Measurements from ENCODE around the gene PRAMEF20.
"Not testable (repeated sequence)": the region's sequence is repeated elsewhere in the genome, so short reads cannot be mapped to it uniquely, and the experiment has no call there.

The PRAMEF20 gene

DNA sequence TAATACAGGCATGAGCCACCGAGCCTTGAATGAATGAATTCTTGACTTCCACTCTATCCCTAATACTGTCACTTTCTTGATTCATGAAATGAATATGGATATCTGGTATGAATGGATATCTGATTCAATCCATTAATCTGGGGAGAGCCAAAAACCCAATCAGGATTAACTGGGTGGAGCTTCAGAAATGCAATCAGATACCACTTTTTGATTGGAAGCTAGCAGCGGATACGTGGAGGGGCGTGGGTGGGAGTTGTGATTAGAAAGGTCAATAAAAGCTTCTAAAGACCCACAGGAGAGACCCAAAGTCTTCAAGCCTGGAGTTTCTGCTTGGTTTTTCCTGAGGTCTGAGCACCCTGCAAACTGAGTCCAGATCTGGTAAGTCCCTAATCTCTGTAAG, at the start of gene PRAMEF20:
Gene PRAMEF20, plus strand, starts transcription at position 301 of the 400 bp plus-strand sequence. CDS start 5,905 bp downstream, outside the sequence.
- H3K27ac ChIP-seq, H3K4me3 ChIP-seq: not testable (repeated sequence)

DNA sequence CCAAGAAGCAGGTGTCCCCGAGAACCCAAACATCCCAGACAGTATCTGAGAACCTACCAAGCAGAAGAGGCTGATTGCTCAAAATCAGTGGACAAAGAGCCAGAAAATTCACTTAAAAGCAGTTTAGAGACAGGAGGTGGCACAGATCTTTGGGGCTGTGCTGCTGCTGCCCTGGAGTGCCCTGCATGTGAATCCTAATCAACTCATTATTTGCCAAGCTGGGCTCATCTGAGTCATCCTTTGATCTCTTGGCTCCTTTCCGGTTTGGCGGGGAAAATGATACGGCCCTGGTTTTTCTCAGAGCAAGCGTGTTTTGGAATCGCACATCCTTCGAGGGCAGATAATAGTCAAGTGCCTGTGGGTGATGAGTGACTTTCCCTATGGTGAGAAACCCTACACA, 47.9 kb upstream of the PRAMEF20 start:
- not testable (repeated sequence) for H3K27ac ChIP-seq, H3K4me3 ChIP-seq

DNA sequence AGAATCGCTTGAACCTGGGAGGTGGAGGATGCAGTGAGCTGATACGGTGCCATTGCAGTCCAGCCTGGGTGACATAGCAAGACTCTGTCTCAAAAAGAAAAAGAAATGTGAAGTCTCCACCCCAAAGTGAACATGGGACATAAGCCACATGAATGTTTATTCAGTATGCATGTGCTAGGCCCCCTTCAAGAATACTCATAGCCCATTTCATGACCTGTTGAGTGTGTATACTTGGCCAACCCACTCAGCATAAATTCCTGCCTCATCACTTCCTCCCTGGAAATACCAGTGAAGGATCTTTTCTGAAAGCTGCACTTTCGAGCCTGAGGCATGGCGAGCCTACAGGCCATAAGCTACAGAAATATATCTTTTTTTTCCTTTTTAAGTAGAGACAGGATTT, 45.3 kb upstream of the PRAMEF20 start:
- H3K27ac ChIP-seq, H3K4me3 ChIP-seq: not testable (repeated sequence)

DNA sequence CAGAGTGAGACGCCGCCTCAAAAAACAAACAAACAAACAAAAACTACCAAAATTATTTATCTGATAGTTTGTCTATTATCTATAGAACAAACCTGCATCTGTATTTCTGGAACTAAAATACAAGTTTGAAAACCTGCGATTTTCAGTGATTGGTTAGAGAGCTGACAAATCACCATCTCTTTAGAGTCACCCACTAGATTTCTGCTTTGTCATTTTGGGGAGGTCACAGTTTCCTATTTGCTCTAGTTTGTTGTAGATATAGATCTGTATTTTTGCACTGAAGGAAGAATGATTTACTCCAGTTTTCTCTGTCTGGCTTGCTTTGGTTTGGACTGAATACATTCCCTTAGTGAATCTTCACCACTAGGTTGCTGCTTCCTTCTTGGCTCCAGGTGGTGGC, 43.7 kb upstream of the PRAMEF20 start:
- not testable (repeated sequence) for H3K4me3 ChIP-seq, H3K27ac ChIP-seq

DNA sequence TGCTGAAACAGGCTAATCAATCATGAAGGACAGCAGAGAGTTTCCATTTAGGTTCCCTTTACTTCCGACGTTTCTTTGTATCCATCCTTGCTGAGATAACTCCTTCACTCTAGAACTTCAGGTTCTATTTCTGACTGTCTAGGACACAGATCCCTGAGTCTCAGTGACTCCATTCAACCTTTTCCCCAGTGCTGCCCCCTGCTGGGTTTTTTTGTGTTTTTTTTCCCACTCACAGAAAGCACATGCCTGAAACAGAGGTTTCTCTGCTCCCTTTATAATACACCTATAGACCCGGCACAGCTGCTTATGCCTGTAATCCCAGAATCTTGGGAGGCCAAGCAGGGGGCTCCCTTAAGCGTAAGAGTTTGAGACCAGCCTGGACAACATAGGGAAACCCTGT, 41.7 kb upstream of the PRAMEF20 start:
- not testable (repeated sequence) for H3K4me3 ChIP-seq, H3K27ac ChIP-seq

DNA sequence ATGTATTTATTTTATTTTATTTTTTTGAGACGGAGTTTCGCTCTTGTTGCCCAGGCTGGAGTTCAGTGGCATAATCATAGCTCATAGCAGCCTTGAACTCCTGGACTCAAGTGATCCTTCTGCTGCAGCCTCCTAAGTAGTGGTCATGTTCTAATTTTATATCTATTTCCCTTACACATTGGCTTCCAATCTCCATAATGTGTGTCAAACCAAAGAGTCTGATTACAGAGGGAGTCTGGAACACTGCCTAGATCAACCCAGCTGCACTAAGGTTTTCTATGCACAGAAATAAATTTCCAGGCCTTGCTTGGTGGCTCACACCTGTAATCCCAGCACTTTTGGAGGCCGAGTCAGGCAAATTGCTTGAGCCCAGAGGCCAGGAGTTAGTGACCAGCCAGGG, 31.3 kb upstream of the PRAMEF20 start:
- H3K27ac ChIP-seq, result not testable (repeated sequence)

DNA sequence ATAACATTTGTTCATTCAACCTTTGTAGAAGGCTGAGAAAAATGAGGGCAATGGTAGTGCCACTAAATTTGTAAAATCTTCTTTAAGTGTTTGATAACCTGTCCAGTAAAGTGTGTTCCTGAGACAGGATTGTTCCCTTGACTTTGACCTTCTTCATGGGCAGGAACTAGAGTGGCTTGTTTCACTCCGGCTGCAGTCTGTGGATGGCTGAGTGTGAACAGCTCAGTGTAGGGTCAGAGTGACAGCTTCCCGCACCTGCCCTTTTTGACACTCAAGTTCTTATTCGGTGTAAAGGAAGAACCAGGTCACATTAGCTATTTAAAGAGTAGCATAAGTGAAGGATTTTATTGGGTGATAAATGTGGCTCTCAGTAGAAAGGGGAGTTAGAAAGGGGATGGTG, 29.9 kb upstream of the PRAMEF20 start:
- H3K27ac ChIP-seq, H3K4me3 ChIP-seq: not testable (repeated sequence)

More for the DNA sequence above, 31.3 kb upstream of the PRAMEF20 start:
- not testable (repeated sequence) for H3K4me3 ChIP-seq

DNA sequence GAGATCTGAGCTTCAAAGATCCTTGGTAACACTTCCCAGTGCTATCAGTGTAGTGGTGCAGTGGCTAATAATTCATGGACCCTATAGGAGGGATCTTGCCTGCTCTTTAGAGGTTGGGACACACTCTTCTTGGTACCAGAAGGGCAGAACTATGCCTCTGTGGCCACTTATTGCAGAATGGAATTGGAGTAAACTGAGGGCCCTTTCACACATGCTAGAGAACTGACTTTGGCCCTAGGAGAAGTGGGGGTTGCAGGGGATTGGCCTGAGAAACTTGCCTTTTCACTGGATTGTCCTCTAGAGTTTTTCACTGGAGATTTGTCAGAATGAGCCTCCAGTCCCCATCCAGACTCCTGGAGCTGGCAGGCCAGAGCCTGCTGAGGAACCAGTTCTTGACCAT, 20.9 kb upstream of the PRAMEF20 start, which contains the start of gene PRAMEF17:
Gene PRAMEF17, plus strand, starts transcription at position 301 of the 400 bp plus-strand sequence. Its CDS starts 26 bp downstream, at position 327.
- H3K27ac ChIP-seq, H3K4me3 ChIP-seq: not testable (repeated sequence)

DNA sequence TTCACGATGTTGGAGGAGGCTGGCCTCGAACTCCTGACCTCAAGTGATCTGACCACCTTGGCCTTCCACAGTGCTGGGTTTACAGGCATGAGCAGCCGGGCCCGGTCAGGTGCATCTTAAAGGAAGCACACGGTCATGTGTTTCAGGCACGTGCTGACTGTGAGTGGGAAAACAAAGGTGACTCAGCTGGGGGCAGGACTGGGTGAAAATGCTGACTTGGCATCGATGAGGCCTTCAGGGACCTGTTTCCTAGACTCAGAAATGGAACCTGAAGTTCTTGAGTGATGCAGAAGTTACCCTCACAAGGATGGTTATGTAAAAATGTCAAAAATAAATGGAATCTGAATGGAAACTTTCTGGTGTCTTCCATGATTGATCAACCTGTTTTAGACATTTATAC, 17.2 kb upstream of the PRAMEF20 start:
- H3K4me3 ChIP-seq, H3K27ac ChIP-seq: not testable (repeated sequence)

DNA sequence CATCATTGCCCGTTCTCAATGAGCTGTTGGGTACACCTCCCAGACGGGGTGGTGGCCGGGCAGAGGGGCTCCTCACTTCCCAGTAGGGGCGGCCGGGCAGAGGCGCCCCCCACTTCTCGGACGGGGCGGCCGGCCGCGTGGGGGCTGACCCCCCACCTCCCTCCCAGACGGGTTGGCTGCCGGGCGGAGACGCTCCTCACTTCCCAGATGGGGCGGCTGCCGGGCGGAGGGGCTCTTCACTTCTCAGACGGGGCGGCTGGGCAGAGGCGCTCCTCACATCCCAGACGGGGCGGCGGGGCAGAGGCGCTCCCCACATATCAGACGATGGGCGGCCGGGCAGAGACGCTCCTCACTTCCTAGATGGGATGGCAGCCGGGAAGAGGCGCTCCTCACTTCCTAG, 15.5 kb upstream of the PRAMEF20 start:
- H3K27ac ChIP-seq, result not testable (repeated sequence)

DNA sequence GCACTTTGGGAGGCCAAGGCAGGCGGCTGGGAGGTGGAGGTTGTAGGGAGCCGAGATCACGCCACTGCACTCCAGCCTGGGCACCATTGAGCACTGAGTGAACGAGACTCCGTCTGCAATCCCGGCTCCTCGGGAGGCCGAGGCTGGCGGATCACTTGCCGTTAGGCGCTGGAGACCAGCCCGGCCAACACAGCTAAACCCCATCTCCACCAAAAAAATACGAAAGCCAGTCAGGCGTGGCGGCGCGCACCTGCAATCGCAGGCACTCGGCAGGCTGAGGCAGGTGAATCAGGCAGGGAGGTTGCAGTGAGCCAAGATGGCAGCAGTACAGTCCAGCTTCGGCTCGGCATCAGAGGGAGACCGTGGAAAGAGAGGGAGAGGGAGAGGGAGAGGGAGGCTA, 14.9 kb upstream of the PRAMEF20 start:
- not testable (repeated sequence) for H3K27ac ChIP-seq, H3K4me3 ChIP-seq

More for the DNA sequence above, 15.5 kb upstream of the PRAMEF20 start:
- H3K4me3 ChIP-seq, result not testable (repeated sequence)

DNA sequence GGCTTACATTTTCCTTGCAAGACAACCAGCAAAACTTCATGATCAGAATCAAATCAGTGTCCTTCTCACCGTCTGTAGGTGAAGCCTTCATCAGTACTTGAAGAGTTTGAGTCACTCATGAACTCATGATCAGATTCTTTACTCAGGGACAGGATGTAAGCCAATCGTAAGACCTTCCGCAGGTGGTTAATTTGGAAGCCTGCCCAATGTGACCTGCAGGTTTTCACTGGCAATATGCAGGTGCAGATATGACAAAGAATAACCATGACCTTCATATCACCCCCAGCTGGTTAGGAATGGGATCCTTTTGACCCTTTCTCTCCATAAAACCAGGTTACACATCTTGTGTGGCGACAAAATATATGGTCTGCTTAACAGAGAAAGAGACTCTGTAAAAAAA, 2.4 kb upstream of the PRAMEF20 start:
- Histone ChIP-seq H3K27ac (no peak overlapping the region), H3K4me3 (no peak overlapping the region)

DNA sequence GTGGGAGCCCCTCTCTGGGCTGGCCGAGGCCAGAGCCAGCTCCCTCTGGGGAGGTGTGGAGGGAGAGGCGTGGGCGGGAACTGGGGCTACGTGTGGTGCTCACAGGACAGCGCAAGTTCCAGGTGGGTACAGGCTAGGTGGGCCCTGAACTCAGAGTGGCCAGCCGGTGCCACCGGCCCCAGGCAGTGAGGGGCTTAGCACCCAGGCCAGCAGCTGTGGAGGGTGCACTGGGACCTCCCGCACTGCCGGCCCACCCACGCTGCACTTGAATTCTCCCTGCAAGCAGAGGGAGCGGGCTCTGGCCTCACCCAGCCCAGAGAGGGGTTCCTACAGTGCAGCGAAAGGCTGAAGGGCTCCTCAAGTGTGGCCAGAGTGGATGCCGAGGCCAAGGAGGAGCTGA, 20.2 kb downstream of the PRAMEF20 start:
- H3K27ac ChIP-seq, result no peak overlapping the region
- no peak overlapping the region for H3K4me3 ChIP-seq

DNA sequence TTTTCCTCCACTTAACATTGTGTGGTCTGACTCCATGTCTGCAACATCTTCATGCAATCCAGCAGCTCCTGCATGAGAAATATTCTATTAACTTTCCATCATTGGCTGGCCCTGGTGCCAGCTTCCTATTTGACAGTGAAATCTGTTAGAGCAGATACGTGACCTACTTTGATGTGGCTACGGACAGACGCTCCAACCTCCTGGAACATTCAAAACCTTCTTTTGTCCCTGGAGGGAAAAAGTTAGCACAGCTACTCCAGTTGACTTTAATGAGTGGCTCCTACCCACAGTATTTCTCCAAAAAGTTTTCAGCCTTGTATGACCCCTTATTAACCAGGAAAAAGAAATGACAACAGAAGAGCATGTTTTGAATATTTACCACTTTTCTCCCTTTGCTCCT, 22.0 kb downstream of the PRAMEF20 start:
- no peak overlapping the region for H3K4me3 ChIP-seq
- H3K27ac ChIP-seq, result no peak overlapping the region

DNA sequence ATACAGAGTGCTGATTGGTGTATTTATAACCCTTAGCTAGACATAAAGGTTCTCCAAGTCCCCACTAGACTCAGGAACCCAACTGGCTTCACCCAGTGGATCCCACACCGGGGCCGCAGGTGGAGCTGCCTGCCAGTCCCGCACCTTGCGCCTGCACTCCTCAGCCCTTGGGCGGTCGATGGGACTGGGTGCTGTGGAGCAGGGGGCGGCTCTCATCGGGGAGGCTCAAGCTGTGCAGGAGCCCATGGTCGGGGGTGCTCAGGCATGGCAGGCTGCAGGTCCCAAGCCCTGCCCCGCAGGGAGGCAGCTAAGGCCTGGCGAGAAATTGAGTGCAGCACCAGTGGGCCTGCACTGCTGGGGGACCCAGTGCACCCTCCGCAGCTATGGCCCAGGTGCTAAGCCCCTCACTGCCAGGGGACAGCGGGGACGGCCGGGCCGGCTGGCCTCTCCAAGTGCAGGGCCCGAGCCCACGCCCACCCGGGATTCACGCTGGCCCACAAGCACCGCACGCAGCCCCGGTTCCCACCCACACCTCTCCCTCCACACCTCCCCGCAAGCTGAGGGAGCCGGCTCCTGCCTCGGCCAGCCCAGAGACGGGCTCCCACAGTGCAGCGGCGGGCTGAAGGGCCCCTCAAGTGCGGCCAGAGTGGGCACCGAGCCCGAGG, 23.6 kb downstream of the PRAMEF20 start:
- H3K27ac ChIP-seq, result not testable (repeated sequence)

DNA sequence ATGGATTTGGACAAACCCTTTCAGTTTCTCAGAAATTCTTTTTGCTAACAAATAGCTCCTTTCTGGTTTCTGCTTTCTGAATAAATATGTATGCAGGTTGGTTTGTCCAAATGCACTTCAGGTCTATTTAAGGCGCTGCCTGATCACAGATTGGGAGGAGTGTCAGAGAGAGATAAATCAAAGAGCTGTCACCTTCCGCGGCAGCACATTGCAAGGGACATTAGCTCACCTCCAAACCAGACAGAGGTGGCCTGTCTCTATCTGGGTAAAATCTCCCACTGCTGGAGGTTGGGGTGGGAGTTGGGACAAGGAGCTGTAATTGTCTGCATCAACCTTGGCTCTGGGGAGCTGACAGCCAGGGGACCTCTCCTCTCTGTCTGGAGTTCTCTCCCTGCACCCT, 25.2 kb downstream of the PRAMEF20 start:
- Histone ChIP-seq H3K4me3 (no peak overlapping the region), H3K27ac (no peak overlapping the region)

More for the DNA sequence above, 23.6 kb downstream of the PRAMEF20 start:
- not testable (repeated sequence) for H3K4me3 ChIP-seq

DNA sequence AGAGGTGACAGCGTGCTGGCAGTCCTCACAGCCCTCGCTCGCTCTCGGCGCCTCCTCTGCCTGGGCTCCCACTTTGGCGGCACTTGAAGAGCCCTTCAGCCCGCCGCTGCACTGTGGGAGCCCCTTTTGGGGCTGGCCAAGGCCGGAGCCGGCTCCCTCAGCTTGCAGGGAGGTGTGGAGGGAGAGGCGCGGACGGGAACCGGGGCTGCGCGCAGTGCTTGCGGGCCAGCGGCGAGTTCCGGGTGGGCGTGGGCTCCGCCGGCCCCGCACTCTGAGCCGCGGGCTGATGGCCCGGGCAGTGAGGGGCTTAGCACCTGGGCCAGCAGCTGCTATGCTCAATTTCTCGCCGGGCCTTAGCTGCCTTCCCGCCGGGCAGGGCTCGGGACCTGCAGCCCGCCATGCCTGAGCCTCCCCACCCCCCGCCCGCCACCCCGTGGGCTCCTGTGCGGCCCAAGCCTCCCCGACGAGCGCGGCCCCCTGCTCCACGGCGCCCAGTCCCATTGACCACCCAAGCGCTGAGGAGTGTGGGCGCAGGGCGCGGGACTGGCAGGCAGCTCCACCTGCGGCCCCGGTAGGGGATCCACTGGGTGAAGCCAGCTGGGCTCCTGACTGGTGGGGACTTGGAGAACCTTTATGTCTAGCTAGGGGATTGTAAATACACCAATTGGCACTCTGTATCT, 29.0 kb downstream of the PRAMEF20 start:
- H3K27ac ChIP-seq, H3K4me3 ChIP-seq: not testable (repeated sequence)

DNA sequence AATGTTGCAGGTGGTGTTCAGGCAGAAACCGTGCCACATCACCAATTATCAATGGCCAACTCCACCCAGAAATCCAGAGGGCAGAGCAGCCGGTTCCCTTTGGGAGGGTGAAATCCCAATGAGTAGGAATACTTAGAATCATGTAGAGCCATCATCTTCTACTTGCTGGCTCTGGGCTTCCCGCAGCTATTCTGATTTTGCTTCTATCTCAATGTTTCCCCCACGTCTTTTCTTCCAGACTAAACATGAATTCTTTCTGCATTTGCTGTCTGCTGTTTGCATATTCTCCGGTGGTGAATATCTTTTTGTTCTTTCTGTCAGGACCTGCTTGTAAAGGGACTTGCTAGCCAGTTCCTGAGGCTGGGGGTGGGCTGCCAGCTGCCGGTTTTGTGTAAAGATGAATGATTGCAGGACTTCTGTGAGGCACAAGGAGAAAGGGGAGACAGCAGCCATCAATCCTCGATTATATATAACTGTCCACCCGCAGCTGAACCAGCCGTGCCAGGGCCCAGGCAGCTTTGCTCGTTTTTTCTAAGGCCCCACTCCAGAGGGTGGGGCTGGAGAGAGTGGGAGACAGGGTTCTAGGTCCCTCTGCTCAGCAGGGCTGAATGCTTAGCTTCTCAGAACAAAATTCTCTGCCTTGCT, 33.2 kb downstream of the PRAMEF20 start:
- H3K4me3 ChIP-seq, result no peak overlapping the region
- no peak overlapping the region for H3K27ac ChIP-seq

DNA sequence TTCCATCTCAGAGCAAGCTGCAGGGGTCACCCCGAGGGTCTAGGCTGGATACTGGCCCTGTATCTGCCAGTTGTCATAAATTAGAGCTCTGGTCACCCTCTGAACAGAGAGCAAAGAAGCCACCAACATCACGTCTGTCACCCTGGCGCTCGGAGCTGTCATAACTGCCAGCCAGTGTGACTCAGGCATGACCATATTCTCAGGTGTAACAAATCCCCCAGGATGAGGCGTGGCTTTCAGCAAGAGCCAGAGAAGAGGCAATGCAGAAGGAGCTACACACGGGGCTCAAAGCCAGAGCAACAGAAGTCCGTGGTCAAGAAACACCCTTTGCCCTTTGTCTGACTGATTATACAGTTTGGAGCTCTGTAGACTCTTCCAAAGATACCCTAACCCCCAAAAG, 40.0 kb downstream of the PRAMEF20 start:
- Histone ChIP-seq H3K4me3 (no peak overlapping the region), H3K27ac (no peak overlapping the region)

DNA sequence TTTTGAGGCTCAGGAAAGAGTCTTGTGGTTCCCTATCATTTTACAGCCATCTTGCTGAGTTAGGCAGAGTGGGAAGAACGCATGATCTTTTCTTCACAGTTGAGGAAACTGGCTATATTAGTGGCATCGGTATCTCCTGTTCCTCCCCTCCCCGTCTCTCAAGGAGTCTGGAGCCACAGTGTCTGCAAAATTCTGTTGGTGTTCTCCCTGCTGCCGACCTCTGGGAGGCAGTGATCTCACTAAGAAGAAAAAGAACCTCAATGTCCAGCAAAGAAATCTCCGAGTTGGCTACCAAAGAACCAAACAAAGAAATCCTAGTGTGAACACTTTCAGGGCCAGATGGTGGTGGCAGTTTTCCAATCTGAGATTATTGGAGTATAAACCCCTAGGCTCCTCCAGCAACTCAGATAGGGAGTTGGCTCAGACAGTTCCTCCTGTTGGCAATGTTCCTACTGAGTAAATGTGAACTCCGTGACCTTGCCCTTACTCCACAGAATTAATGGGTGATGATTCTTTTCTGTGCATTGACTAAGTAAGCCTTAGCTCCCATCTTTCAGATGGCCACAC, 41.2 kb downstream of the PRAMEF20 start:
- Histone ChIP-seq H3K4me3 (no peak overlapping the region), H3K27ac (no peak overlapping the region)
